K562 (cell line): ENCODE data around the gene PIGM. TPM values are rescaled to one million over a fixed set of nuclear protein-coding genes. Genes with fewer than 3 reads are reported as not detected.

ENCODE experiments used
- ATAC-seq: fragments of 200-7000 bp; cut with Tn5 transposase; 3 replicates; pipeline ENCODE4 v1.9.1; 2020; ENCODE audit warnings: moderate library complexity
- BruUV-seq: library from RNA; stranded (reverse); fragments of 400-500 nt; replicated peaks from 2 replicates; lab custom pipeline; 2021; lab: Mats Ljungman, UMichigan
- CTCF ChIA-PET: fragments of 300-600 bp; formaldehyde crosslinking; extraction: SDS; loops from one replicate; lab custom pipeline; 2021; ENCODE audit warnings: low intra/inter-chr PET ratio; lab: Yijun Ruan, JAX
- POLR2A ChIA-PET: fragments of 300-600, 350-650 bp; sonication (Branson Sonifier 250); formaldehyde crosslinking; extraction: SDS; loops from one replicate; lab custom pipeline; 2021; ENCODE audit warnings: antibody characterized with exemption, inconsistent platforms; lab: Yijun Ruan, JAX
- DNase-seq, 4 experiments: peaks; one replicate each; pipeline versions ENCODE4 v3.0.0 to v3.0.0-alpha.2; 2011 to 2018; ENCODE audit warnings: low spot score in 3 of 4, mixed read lengths in 3 of 4; ENCODE audit errors: extremely low read depth in 1 of 4
- FAIRE-seq: peaks from 2 replicates; lab custom pipeline; 2011; peaks lifted over from hg19 to GRCh38; lab: Jason Lieb, UNC
- H2AFZ ChIP-seq: 2 replicates; pipeline ENCODE4 v1.6.0; 2011; ENCODE audit warnings: low read depth, low read length, control low read depth, inconsistent platforms
- H3K27ac ChIP-seq: fragments of 200-600 bp; 3 replicates; pipeline ENCODE4 v1.8.0; 2011; ENCODE audit warnings: low read depth, mild to moderate bottlenecking, control low read depth, inconsistent platforms, low read length, moderate library complexity, mixed read lengths; ENCODE audit errors: extremely low read depth
- H3K27me3 ChIP-seq, 2 experiments: fragments of 300-600 bp in 1 of 2; 2 replicates in 1 of 2; 3 replicates in 1 of 2; pipeline versions ENCODE4 v1.6.0 to v1.8.0; 2011; ENCODE audit warnings: inconsistent platforms in 2 of 2, low read length in 2 of 2, mild to moderate bottlenecking in 1 of 2, mixed read lengths in 1 of 2, moderate library complexity in 1 of 2; ENCODE audit not compliant: control insufficient read depth in 2 of 2, insufficient read depth in 2 of 2
- H3K36me3 ChIP-seq: fragments of 300-600 bp; 3 replicates; pipeline ENCODE4 v1.8.0; 2011; ENCODE audit warnings: mild to moderate bottlenecking, low read length, inconsistent platforms; ENCODE audit not compliant: control insufficient read depth, insufficient read depth
- H3K4me1 ChIP-seq, 2 experiments: fragments of 200-600 bp in 1 of 2; replicated peaks in 1 of 2; 2 replicates in 1 of 2; 3 replicates in 1 of 2; pipeline versions ENCODE4 v1.5.1 to v1.8.0; 2011; ENCODE audit warnings: inconsistent platforms in 2 of 2, low read length in 2 of 2, mild to moderate bottlenecking in 1 of 2, mixed read lengths in 1 of 2, moderate library complexity in 1 of 2; ENCODE audit not compliant: control insufficient read depth in 2 of 2, insufficient read depth in 2 of 2
- H3K4me2 ChIP-seq: 2 replicates; pipeline ENCODE4 v1.6.1; 2011; ENCODE audit warnings: low read length, control low read depth, inconsistent platforms, mixed read lengths; ENCODE audit not compliant: insufficient read depth
- H3K4me3 ChIP-seq: fragments of 200-600 bp; sonication (generic), shearing (Covaris generic); 2 replicates; pipeline ENCODE4 v1.5.1; 2016; ENCODE audit warnings: control low read depth, inconsistent platforms
- H3K79me2 ChIP-seq: fragments of 200-600 bp; 3 replicates; pipeline ENCODE4 v1.8.0; 2011; ENCODE audit warnings: low read length, inconsistent platforms; ENCODE audit not compliant: control insufficient read depth, insufficient read depth
- H3K9ac ChIP-seq, 2 experiments: 2 replicates each; pipeline versions ENCODE4 v1.6.0 to v1.6.1; 2011; ENCODE audit warnings: low read depth in 2 of 2, low read length in 2 of 2, control low read depth in 1 of 2, inconsistent platforms in 1 of 2, mild to moderate bottlenecking in 1 of 2, mixed read lengths in 1 of 2; ENCODE audit not compliant: insufficient read depth in 1 of 2
- H3K9me1 ChIP-seq: one replicate; pipeline ENCODE4 v1.6.0; 2011; ENCODE audit warnings: inconsistent platforms, mild to moderate bottlenecking, low read length, moderate library complexity; ENCODE audit not compliant: control insufficient read depth, insufficient read depth
- H3K9me3 ChIP-seq: replicated peaks from 2 replicates; pipeline ENCODE4 v1.5.1; 2011; ENCODE audit warnings: low read depth, low read length, inconsistent platforms; ENCODE audit not compliant: control insufficient read depth, insufficient read depth
- H4K20me1 ChIP-seq: replicated peaks from 2 replicates; pipeline ENCODE4 v1.6.1; 2011; ENCODE audit warnings: low read length, inconsistent platforms, mixed read lengths; ENCODE audit not compliant: control insufficient read depth, insufficient read depth
- ARHGAP35 ChIP-seq: fragments of 450-650 bp; IDR thresholded peaks from 2 replicates; pipeline ENCODE4 v1.6.1; 2018; ENCODE audit not compliant: partially characterized antibody
- CBFB ChIP-seq: sonication (generic); formaldehyde crosslinking; IDR thresholded peaks from 2 replicates; pipeline ENCODE4 v1.4.0; 2020; ENCODE audit warnings: mild to moderate bottlenecking, missing genetic modification reagents
- CEBPG ChIP-seq, 3 experiments: fragments of 200-800 bp in 1 of 3; sonication (Bioruptor generic) in 1 of 3; sonication (generic) in 1 of 3; formaldehyde crosslinking in 1 of 3; IDR thresholded peaks in 2 of 3; conservative IDR thresholded peaks in 1 of 3; 2 replicates each; pipeline versions ENCODE4 v1.6.1 to v1.8.0; 2016 to 2022; ENCODE audit warnings: missing compliant biosample characterization in 2 of 3, missing genetic modification characterization in 2 of 3, mild to moderate bottlenecking in 1 of 3, missing genetic modification reagents in 1 of 3
- ETV5 ChIP-seq: sonication (generic); formaldehyde crosslinking; IDR thresholded peaks from 2 replicates; pipeline ENCODE4 v1.4.0; 2020; ENCODE audit warnings: low read depth, mild to moderate bottlenecking, missing genetic modification reagents
- ETV6 ChIP-seq, 3 experiments: fragments of 150-350 bp in 1 of 3; sonication (generic) in 1 of 3; formaldehyde crosslinking in 1 of 3; IDR thresholded peaks; 2 replicates each; pipeline versions ENCODE4 v1.6.1 to v1.8.0; 2014 to 2022; ENCODE audit warnings: borderline replicate concordance in 2 of 3, low read depth in 2 of 3, antibody characterized with exemption in 1 of 3, low read length in 1 of 3, mild to moderate bottlenecking in 1 of 3, missing genetic modification reagents in 1 of 3
- GTF3C2 ChIP-seq: IDR thresholded peaks from 3 replicates; pipeline ENCODE4 v1.6.1; 2011; ENCODE audit warnings: borderline replicate concordance, mild to moderate bottlenecking, moderate library complexity; ENCODE audit not compliant: insufficient read length; ENCODE audit errors: extremely low read depth
- KDM1A ChIP-seq, 2 experiments: fragments of 450-650 bp; IDR thresholded peaks; 2 replicates each; pipeline ENCODE4 v1.6.1; 2016; ENCODE audit warnings: mild to moderate bottlenecking in 2 of 2
- KLF10 ChIP-seq: fragments of 250-450 bp; sonication (Bioruptor Pico); IDR thresholded peaks from 2 replicates; pipeline ENCODE4 v1.6.1; 2021; ENCODE audit warnings: matching md5 sums
- KLF6 ChIP-seq: fragments of 250-450 bp; sonication (Bioruptor Pico); IDR thresholded peaks from 2 replicates; pipeline ENCODE4 v1.4.0; 2020; ENCODE audit warnings: mild to moderate bottlenecking, moderate library complexity, borderline replicate concordance
- MAFG ChIP-seq: fragments of 450-650 bp; conservative IDR thresholded peaks from 2 replicates; pipeline ENCODE4 v1.6.1; 2016; ENCODE audit warnings: missing genetic modification characterization, missing compliant biosample characterization
- MTA2 ChIP-seq: fragments of 450-650 bp; IDR thresholded peaks from 2 replicates; pipeline ENCODE4 v1.6.1; 2016; ENCODE audit warnings: low read depth
- NR1H2 ChIP-seq: sonication (generic); formaldehyde crosslinking; IDR thresholded peaks from 2 replicates; pipeline ENCODE4 v1.4.0; 2020; ENCODE audit warnings: mild to moderate bottlenecking, missing genetic modification reagents
- PHB2 ChIP-seq: fragments of 450-650 bp; IDR thresholded peaks from 2 replicates; pipeline ENCODE4 v1.6.1; 2017; ENCODE audit warnings: low read depth
- SP2 ChIP-seq: IDR thresholded peaks from 2 replicates; pipeline ENCODE4 v1.6.1; 2011; ENCODE audit warnings: mild to moderate bottlenecking, low read depth, low read length, moderate library complexity; ENCODE audit not compliant: poor library complexity, severe bottlenecking; ENCODE audit errors: extremely low read depth
- ZKSCAN1 ChIP-seq: fragments of 150-350 bp; IDR thresholded peaks from 2 replicates; pipeline ENCODE4 v1.6.1; 2016; ENCODE audit warnings: low read depth, low read length
- ZNF518B ChIP-seq: fragments of 250-450 bp; sonication (Bioruptor Pico); IDR thresholded peaks from 2 replicates; pipeline ENCODE4 v1.5.0; 2021; ENCODE audit warnings: mild to moderate bottlenecking, moderate library complexity
- WGBS: fragments of 100-300 bp; shearing (Covaris generic); methylation state at CpG from one replicate; pipeline ENCODE4 v1.1.6; 2016; ENCODE audit warnings: low coverage, mixed read lengths; ENCODE audit not compliant: insufficient coverage; ENCODE audit errors: missing lambda C conversion rate; 5-methylcytosine and 5-hydroxymethylcytosine counted together
- in situ Hi-C: fragments of 300-500 bp; cut with MboI; formaldehyde crosslinking; loops from 4 replicates; pipeline ENCODE4 v1.15.0; 2018; ENCODE audit warnings: inconsistent platforms, mixed read lengths
- intact Hi-C: fragments of 100-400 bp; cut with micrococcal nuclease; formaldehyde crosslinking; loops from 2 replicates; pipeline ENCODE4 v1.14.2; 2022
- polyA plus RNA-seq, 8 experiments: library from polyadenylated mRNA; depleted of rRNA in 4 of 8; stranded (reverse) in 5 of 8; unstranded in 3 of 8; fragments of >200 nt; fragmentation: Nextera tagmentation in 2 of 8; fragmentation: Illumina TruSeq in 1 of 8; extraction: Ambion mirVana in 2 of 8; extraction: Trizol in 1 of 8; gene quantifications; 2 replicates each; pipeline versions ENCODE4 v1.2.1 to v1.2.3, GENCODE V29; 2011 to 2014; ENCODE audit warnings: inconsistent platforms in 1 of 8, missing spikeins in 1 of 8
- total RNA-seq, 7 experiments: library from RNA; depleted of rRNA in 6 of 7; stranded (reverse); fragments of >200 nt in 6 of 7; fragmentation: Illumina TruSeq in 2 of 7; extraction: Trizol in 2 of 7; gene quantifications; 2 replicates each; pipeline versions ENCODE4 v1.2.1 to v1.2.3, GENCODE V29; 2011 to 2021; ENCODE audit warnings: low replicate concordance in 1 of 7

PIGM gene
- total and polyA plus RNA-seq, 9 of the 15 experiments (the other 6 are each of a cell fraction or from before 2014, with no cell fraction given) = 2.6 to 6.7 (median 4.3) TPM

DNA sequence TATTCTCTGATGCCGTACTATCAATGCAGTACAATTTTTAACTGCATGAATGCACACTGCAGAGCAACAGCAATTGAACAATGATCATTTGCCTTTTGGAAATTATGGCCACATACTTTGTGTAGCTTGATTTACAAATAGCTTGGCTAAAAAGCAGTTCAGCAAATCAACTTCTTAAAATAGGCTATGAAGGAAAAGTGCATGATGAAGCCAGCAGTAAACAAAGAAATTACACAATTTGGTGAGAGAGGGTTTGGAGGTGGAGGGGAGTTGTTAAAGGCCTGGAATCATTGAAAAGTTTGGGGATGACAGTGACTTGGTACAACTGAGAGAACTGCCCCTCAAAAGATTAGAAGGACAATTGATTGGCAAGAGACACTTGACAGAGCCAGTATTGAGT, 6.5 kb downstream of the PIGM start:
- FAIRE-seq = no peak
- no peak for TF ChIP-seq SP2
- no peak for TF ChIP-seq ZKSCAN1
- no peak for TF ChIP-seq ETV6 (IDR thresholded peaks at IDR 0.05; ENCODE audit: borderline replicate concordance in 1 of 2, low read depth in 2 of 2, low read length in 1 of 2)
- TF ChIP-seq ETV6 (CRISPR knock-in tag; IDR thresholded peaks at IDR 0.05; ENCODE audit: borderline replicate concordance) = no peak
- TF ChIP-seq ZNF518B (CRISPR knock-in tag) = no peak
- no peak for TF ChIP-seq MAFG (tag)
- TF ChIP-seq CEBPG (CRISPR knock-in tag; IDR thresholded peaks at IDR 0.05) = no peak
- no peak for TF ChIP-seq CEBPG (tag; conservative IDR thresholded peaks at IDR 0.05 in 1 of 2, IDR thresholded peaks at IDR 0.05 in 1 of 2)
- TF ChIP-seq ARHGAP35 = no peak
- TF ChIP-seq CBFB (CRISPR knock-in tag) = no peak
- TF ChIP-seq KLF10 (CRISPR knock-in tag) = no peak
- TF ChIP-seq PHB2 = no peak
- TF ChIP-seq KDM1A (IDR thresholded peaks at IDR 0.05) = no peak
- no peak for TF ChIP-seq MTA2
- TF ChIP-seq GTF3C2 = no peak
- no peak for TF ChIP-seq NR1H2 (CRISPR knock-in tag)
- no peak for TF ChIP-seq KLF6
- TF ChIP-seq ETV5 (CRISPR knock-in tag) = no peak

More for the DNA sequence above, 6.5 kb downstream of the PIGM start:
- Histone ChIP-seq H3K4me2 (no peak overlapping the region), H3K9ac (no peak overlapping the region), H3K9me3 (no peaks in the 10 kb centered on the region), H4K20me1 (peaks cover 3% of the 10 kb centered on the region; the same call in 1 of the 2 replicates), H3K27me3 (peaks cover 0 to 1% of the 10 kb centered on the region in 2 experiments; a peak in 2 of 5 replicates), H3K27ac (no peak overlapping the region), H3K4me1 (peaks cover 0 to 15% of the 10 kb centered on the region in 2 experiments; a peak in 2 of 5 replicates), H3K4me3 (no peak overlapping the region), H3K79me2 (peaks cover 7% of the 10 kb centered on the region; the same call in 2 of the 3 replicates), H3K36me3 (no peaks in the 10 kb centered on the region; the same call in 2 of the 3 replicates), H3K9me1 (no peaks in the 10 kb centered on the region), H2AFZ (no peak overlapping the region)
- 63% methylated on average over 1 of the region's 1 CpG for WGBS
- no peak for DNase-seq
- ATAC-seq = no peak
- intact Hi-C loops = no loop called here
- in situ Hi-C loops = no loop called here
- ChIA-PET CTCF (no interaction called here), POLR2A (interaction anchor here (1.1 kb wide), 1 partner anchor 17 kb away, joined by 3 read pairs; no protein-coding TSS in a partner anchor)
- BruUV-seq = no TSS peak
